ENCODE data around the gene IL20RB. TPM values are rescaled to one million over a fixed set of nuclear protein-coding genes. Genes with fewer than 3 reads are reported as not detected.
A peak's percentile ranks its signal among the peaks of the same experiment; 100 is the strongest.

Gene IL20RB
- total and polyA plus RNA-seq, 2 of the 4 experiments (the other 2 are of a cell fraction), result 0.72 to 0.97 TPM

- peak; percentile 85 for ATAC-seq (ENCODE audit: low read depth)
- Histone ChIP-seq H2BK5ac (ENCODE audit: low read depth, low read length, poor library complexity, severe bottlenecking) (no peak overlapping the region), H3K4ac (ENCODE audit: low read depth, low read length) (no peak overlapping the region), H3K23ac (ENCODE audit: low read depth, low read length) (no peak overlapping the region), H2AK5ac (ENCODE audit: low read depth, low read length) (no peak overlapping the region), H3K79me1 (ENCODE audit: low read depth in 1 of 2, low read length in 2 of 2) (no peaks in the 10 kb centered on the region), H3K18ac (ENCODE audit: low read depth, low read length) (no peak overlapping the region), H3K27ac (ENCODE audit: insufficient read depth, low read length) (no peak overlapping the region), H3K4me1 (ENCODE audit: control insufficient read depth, insufficient read depth, low read length) (peaks cover 2% of the 10 kb centered on the region; the same call in 1 of the 2 replicates), H2AK9ac (replicated peaks; ENCODE audit: low read depth, low read length, poor library complexity) (no peak overlapping the region), H4K91ac (ENCODE audit: insufficient read depth, low read depth, low read length) (no peak overlapping the region), H4K20me1 (ENCODE audit: insufficient read depth, low read length) (no peaks in the 10 kb centered on the region), H4K8ac (ENCODE audit: low read depth in 2 of 2, low read length in 2 of 2) (no peak overlapping the region), H2BK15ac (ENCODE audit: low read depth, low read length) (no peak overlapping the region; the same call in 2 of the 3 replicates), H3K36me3 (ENCODE audit: control insufficient read depth, insufficient read depth, low read length) (no peaks in the 10 kb centered on the region), H2BK20ac (ENCODE audit: low read depth, low read length) (no peak overlapping the region), H3K9ac (ENCODE audit: low read depth, low read length) (no peak overlapping the region), H2AFZ (replicated peaks; ENCODE audit: low read length, poor library complexity) (no peak overlapping the region), H3K9me1 (ENCODE audit: insufficient read depth, low read length) (no peaks in the 10 kb centered on the region), H3K14ac (replicated peaks; ENCODE audit: low read depth, low read length) (no peak overlapping the region), H3K56ac (ENCODE audit: extremely low read depth, insufficient read depth, low read length) (no peak overlapping the region), H3K27me3 (ENCODE audit: control insufficient read depth, insufficient read depth, low read length) (peaks cover 2% of the 10 kb centered on the region; the same call in 1 of the 2 replicates), H3K4me2 (ENCODE audit: low read depth, low read length) (no peak overlapping the region), H2BK120ac (ENCODE audit: low read depth, low read length) (no peak overlapping the region), H3K4me3 (ENCODE audit: insufficient read depth, low read depth, low read length) (no peak overlapping the region), H3K9me3 (ENCODE audit: control insufficient read depth, insufficient read depth, low read length) (no peaks in the 10 kb centered on the region), H4K5ac (ENCODE audit: low read depth, low read length) (no peak overlapping the region)
- in situ Hi-C loops (cut with MboI; ENCODE audit: low sequenced_read_pairs), result loop anchor here (5.0 kb wide), 1 partner anchor 948 kb away; no protein-coding TSS in a partner anchor
- dilution Hi-C loops (cut with HindIII; ENCODE audit: low sequenced_read_pairs, unreplicated experiment), result no loop called here
- ChIA-PET CTCF (interaction anchor here (1.0 to 1.1 kb wide), 2 partner anchors 13 to 267 kb away, joined by 3 to 4 read pairs; no protein-coding TSS in a partner anchor), POLR2A (ENCODE audit: unreplicated experiment) (no interaction called here)
- intact Hi-C loops (cut with micrococcal nuclease), result no loop called here
- TF ChIP-seq MXI1 (IDR thresholded peaks at IDR 0.05; ENCODE audit: borderline replicate concordance, low read depth, low read length) (no peak), CEBPB (IDR thresholded peaks at IDR 0.05; ENCODE audit: low read depth, low read length) (no peak), FOS (IDR thresholded peaks at IDR 0.05; ENCODE audit: low read depth, low read length) (no peak), CHD1 (IDR thresholded peaks at IDR 0.05; ENCODE audit: low read depth, low read length) (no peak), MAFK (IDR thresholded peaks at IDR 0.05; ENCODE audit: low read depth, low read length) (no peak)
- TF ChIP-seq, protein P1, sequence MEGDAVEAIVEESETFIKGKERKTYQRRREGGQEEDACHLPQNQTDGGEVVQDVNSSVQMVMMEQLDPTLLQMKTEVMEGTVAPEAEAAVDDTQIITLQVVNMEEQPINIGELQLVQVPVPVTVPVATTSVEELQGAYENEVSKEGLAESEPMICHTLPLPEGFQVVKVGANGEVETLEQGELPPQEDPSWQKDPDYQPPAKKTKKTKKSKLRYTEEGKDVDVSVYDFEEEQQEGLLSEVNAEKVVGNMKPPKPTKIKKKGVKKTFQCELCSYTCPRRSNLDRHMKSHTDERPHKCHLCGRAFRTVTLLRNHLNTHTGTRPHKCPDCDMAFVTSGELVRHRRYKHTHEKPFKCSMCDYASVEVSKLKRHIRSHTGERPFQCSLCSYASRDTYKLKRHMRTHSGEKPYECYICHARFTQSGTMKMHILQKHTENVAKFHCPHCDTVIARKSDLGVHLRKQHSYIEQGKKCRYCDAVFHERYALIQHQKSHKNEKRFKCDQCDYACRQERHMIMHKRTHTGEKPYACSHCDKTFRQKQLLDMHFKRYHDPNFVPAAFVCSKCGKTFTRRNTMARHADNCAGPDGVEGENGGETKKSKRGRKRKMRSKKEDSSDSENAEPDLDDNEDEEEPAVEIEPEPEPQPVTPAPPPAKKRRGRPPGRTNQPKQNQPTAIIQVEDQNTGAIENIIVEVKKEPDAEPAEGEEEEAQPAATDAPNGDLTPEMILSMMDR (conservative IDR thresholded peaks at IDR 0.05; ENCODE audit: low read depth, low read length), result no peak
- TF ChIP-seq, protein P2, sequence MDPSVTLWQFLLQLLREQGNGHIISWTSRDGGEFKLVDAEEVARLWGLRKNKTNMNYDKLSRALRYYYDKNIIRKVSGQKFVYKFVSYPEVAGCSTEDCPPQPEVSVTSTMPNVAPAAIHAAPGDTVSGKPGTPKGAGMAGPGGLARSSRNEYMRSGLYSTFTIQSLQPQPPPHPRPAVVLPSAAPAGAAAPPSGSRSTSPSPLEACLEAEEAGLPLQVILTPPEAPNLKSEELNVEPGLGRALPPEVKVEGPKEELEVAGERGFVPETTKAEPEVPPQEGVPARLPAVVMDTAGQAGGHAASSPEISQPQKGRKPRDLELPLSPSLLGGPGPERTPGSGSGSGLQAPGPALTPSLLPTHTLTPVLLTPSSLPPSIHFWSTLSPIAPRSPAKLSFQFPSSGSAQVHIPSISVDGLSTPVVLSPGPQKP (IDR thresholded peaks at IDR 0.05; ENCODE audit: borderline replicate concordance, low read depth, low read length), result no peak
- WGBS, 2 experiments (ENCODE audit: extremely low coverage in 2 of 2, insufficient read length in 1 of 2), result no CpG with 5 or more reads among the region's 5 CpGs
- peak; percentile 27 for DNase-seq
- BruUV-seq (replicated peaks), result no TSS peak
Observed at GRCh38 chr3:137020315-137020714, 62.5 kb downstream of the IL20RB start.

All from IMR-90 (cell line).